Measurements from ENCODE around the gene ATCAY. TPM values are rescaled to one million over a fixed set of nuclear protein-coding genes. Genes with fewer than 3 reads are reported as not detected.

ATCAY gene
- total and polyA plus RNA-seq, 2 of the 13 experiments (the other 11 are each of a cell fraction or from before 2014, with no cell fraction given) = not detected

DNA sequence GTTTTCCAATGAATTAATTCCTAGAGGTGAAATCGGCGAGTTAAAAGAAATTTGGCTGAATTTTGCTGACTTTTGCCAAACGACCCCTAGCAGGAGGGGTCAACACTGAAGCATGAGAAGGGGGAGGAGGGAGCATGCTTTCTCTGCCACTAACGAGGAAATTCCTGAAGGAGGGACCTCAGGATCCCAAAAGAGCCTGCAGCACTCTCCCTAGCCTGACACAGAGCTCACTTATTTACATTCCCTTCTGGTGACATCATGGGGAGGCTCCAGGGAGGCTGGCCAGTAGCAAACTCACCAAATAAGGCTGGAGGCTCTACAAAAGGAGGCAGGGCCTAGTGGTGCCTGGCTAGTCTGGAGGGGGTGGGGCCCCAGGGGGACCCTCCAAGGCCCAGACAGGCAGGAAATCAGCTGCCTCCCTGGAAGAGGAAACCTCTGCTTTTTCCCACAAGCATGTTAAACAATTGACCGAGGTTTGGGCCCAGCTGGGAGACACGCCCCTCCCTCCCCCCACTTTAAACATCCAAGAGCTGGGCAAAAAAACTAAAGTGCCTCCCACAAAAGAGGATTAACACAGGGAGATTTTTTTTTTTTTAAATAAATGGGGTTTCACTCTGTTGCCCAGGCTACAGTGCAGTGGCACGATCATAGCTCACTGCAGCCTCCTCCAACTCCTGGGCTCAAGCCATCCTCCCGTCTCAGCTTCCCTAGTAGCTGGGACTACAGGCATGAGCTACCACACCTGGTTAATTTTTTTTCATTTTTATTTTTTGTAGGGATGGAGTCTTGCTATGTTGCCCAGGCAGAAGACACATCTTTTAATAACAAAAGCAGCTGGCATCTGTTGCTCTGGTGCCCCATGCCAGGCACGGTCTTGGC lies 88.3 kb downstream of the ATCAY start (continued):
- TF ChIP-seq RARA (CRISPR knock-in tag; IDR thresholded peaks at IDR 0.05) = no peak
- TF ChIP-seq PHF20 (CRISPR knock-in tag; IDR thresholded peaks at IDR 0.05) = peak; percentile 24; the same call in 1 of the 2 replicates
- TF ChIP-seq ZBTB25 (CRISPR knock-in tag; IDR thresholded peaks at IDR 0.05) = no peak
- TF ChIP-seq, protein P1, sequence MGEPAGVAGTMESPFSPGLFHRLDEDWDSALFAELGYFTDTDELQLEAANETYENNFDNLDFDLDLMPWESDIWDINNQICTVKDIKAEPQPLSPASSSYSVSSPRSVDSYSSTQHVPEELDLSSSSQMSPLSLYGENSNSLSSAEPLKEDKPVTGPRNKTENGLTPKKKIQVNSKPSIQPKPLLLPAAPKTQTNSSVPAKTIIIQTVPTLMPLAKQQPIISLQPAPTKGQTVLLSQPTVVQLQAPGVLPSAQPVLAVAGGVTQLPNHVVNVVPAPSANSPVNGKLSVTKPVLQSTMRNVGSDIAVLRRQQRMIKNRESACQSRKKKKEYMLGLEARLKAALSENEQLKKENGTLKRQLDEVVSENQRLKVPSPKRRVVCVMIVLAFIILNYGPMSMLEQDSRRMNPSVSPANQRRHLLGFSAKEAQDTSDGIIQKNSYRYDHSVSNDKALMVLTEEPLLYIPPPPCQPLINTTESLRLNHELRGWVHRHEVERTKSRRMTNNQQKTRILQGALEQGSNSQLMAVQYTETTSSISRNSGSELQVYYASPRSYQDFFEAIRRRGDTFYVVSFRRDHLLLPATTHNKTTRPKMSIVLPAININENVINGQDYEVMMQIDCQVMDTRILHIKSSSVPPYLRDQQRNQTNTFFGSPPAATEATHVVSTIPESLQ (CRISPR knock-in tag; conservative IDR thresholded peaks at IDR 0.05) = no peak
- TF ChIP-seq GATAD2A (CRISPR knock-in tag; IDR thresholded peaks at IDR 0.05) = peak; percentile 33; the same call in 1 of the 2 replicates
- TF ChIP-seq THAP11 (CRISPR knock-in tag; IDR thresholded peaks at IDR 0.05) = peak; percentile 72
- peak in 1 of 2 experiments; percentile 18; a peak in 1 of 4 replicates for TF ChIP-seq HMGXB4 (CRISPR knock-in tag; IDR thresholded peaks at IDR 0.05; ENCODE audit: borderline replicate concordance in 1 of 2, low read depth in 1 of 2)
- TF ChIP-seq, protein P2, sequence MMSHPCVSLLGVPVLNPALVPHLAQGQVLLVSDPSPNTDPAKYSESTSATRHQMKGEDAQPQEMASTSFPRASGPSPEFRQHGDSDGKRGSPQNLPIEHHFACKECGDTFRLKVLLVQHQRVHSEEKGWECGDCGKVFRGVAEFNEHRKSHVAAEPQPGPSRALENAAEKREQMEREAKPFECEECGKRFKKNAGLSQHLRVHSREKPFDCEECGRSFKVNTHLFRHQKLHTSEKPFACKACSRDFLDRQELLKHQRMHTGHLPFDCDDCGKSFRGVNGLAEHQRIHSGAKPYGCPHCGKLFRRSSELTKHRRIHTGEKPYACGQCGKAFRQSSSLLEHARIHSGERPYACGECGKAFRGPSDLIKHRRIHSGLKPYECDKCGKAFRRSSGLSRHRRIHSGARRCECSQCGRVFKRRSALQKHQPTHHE (CRISPR knock-in tag; IDR thresholded peaks at IDR 0.05; ENCODE audit: borderline replicate concordance) = 0 out of 2 replicates have a peak, but pooled peaks have one; percentile 10
- no peak for TF ChIP-seq ZUFSP (CRISPR knock-in tag; IDR thresholded peaks at IDR 0.05; ENCODE audit: borderline replicate concordance)
- TF ChIP-seq ZNF75D (CRISPR knock-in tag; IDR thresholded peaks at IDR 0.05; ENCODE audit: borderline replicate concordance) = no peak
- TF ChIP-seq, protein P3, sequence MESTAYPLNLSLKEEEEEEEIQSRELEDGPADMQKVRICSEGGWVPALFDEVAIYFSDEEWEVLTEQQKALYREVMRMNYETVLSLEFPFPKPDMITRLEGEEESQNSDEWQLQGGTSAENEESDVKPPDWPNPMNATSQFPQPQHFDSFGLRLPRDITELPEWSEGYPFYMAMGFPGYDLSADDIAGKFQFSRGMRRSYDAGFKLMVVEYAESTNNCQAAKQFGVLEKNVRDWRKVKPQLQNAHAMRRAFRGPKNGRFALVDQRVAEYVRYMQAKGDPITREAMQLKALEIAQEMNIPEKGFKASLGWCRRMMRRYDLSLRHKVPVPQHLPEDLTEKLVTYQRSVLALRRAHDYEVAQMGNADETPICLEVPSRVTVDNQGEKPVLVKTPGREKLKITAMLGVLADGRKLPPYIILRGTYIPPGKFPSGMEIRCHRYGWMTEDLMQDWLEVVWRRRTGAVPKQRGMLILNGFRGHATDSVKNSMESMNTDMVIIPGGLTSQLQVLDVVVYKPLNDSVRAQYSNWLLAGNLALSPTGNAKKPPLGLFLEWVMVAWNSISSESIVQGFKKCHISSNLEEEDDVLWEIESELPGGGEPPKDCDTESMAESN (CRISPR knock-in tag; conservative IDR thresholded peaks at IDR 0.05) = no peak
- peak; percentile 45; the same call in 1 of the 2 replicates for TF ChIP-seq ZNF121 (CRISPR knock-in tag; IDR thresholded peaks at IDR 0.05)
- TF ChIP-seq ZSCAN9 (CRISPR knock-in tag; IDR thresholded peaks at IDR 0.05; ENCODE audit: borderline replicate concordance) = no peak
- no peak for TF ChIP-seq ZNF615 (CRISPR knock-in tag; IDR thresholded peaks at IDR 0.05; ENCODE audit: borderline replicate concordance)
- no peak for TF ChIP-seq AKAP8 (CRISPR knock-in tag; IDR thresholded peaks at IDR 0.05)
- peak; percentile 49; the same call in 1 of the 2 replicates for TF ChIP-seq CREB1 (IDR thresholded peaks at IDR 0.05)
- 0 out of 2 replicates have a peak, but pooled peaks have one; percentile 40 for TF ChIP-seq CREB1 (CRISPR knock-in tag; IDR thresholded peaks at IDR 0.05)
